KOPT-K1 (cell line): ENCODE data around the gene TPM1.
"Not testable (repeated sequence)": the region's sequence is repeated elsewhere in the genome, so short reads cannot be mapped to it uniquely, and the experiment has no call there.

Experiments used
- H3K27ac ChIP-seq: fragments of 200-600 bp; sonication (generic); 2 replicates; pipeline ENCODE4 v1.5.1; 2016; ENCODE audit warnings: antibody characterized with exemption, mild to moderate bottlenecking, low read depth, low read length; ENCODE audit not compliant: poor library complexity, severe bottlenecking
- H3K36me3 ChIP-seq: fragments of 200-600 bp; sonication (generic); 2 replicates; pipeline ENCODE4 v1.5.1; 2017; ENCODE audit warnings: antibody characterized with exemption, mild to moderate bottlenecking, low read length, moderate library complexity; ENCODE audit not compliant: insufficient read depth
- H3K9me3 ChIP-seq: fragments of 200-600 bp; sonication (generic); 2 replicates; pipeline ENCODE4 v1.5.1; 2017; ENCODE audit warnings: antibody characterized with exemption, low read length, mild to moderate bottlenecking; ENCODE audit not compliant: insufficient read depth, poor library complexity, severe bottlenecking

The TPM1 gene

GRCh38 chr15:63098901-63099300, 56.4 kb downstream of the TPM1 start:
- not testable (repeated sequence) for H3K27ac ChIP-seq, H3K9me3 ChIP-seq

DNA sequence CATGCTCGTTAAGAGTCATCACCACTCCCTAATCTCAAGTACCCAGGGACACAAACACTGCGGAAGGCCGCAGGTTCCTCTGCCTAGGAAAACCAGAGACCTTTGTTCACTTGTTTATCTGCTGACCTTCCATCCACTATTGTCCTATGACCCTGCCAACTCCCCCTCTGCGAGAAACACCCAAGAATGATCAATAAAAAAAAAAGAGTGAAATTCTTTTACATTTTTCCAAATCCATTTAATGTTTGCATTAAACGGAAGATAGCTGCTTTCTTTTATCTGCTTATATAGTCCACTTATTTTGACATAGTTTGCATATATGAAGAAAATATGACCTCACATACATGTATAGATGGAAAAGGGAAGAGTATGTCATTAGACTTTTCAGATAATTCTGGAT, 57.0 kb downstream of the TPM1 start:
- H3K36me3 ChIP-seq, H3K9me3 ChIP-seq, H3K27ac ChIP-seq: not testable (repeated sequence)

More at GRCh38 chr15:63098901-63099300, 56.4 kb downstream of the TPM1 start:
- H3K36me3 ChIP-seq, result not testable (repeated sequence)

- Histone ChIP-seq H3K36me3 (no peaks in the 10 kb centered on the region), H3K27ac (no peak overlapping the region), H3K9me3 (peaks cover 8% of the 10 kb centered on the region)
These were observed 60.9 kb downstream of the TPM1 start for GRCh38 chr15:63103416-63103815.

DNA sequence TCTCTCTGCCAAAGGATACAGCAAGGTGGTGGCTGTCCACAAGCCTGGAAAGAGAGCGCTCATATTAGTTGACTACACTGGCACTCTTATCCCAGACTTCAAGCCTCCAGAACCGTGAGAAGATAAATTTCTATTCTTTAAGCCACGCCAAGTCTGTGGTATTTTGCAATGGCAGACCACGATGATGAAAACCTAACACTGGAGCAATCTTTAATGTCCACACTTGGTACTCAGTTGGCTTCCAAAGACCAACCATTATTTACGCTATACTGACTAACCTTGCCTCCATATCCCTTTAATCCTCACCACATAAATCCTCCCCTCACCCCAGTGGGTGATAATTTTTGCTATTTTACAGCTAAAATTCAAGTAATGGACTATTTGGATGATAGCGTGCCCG, 62.2 kb downstream of the TPM1 start:
- Histone ChIP-seq H3K36me3 (no peaks in the 10 kb centered on the region), H3K27ac (no peak overlapping the region), H3K9me3 (peaks cover 8% of the 10 kb centered on the region)

DNA sequence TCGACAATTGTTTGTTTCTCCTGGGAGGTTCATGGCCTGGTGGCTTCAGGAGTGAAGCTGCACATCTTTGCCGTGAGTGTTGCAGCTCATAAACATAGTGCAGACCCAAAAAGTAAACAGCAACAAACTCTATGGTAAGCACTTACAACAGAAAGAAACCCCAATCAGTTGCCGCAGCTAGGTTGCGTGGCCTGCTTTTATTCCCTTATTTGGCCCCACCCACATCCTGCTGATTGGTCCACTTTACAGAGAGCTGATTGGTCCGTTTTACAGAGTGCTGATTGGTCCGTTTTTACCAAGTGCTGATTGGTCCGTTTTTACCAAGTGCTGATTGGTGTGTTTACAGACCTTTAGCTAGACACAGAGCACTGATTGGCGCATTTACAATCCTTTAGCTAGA, 62.8 kb downstream of the TPM1 start:
- not testable (repeated sequence) for H3K27ac ChIP-seq, H3K9me3 ChIP-seq, H3K36me3 ChIP-seq

DNA sequence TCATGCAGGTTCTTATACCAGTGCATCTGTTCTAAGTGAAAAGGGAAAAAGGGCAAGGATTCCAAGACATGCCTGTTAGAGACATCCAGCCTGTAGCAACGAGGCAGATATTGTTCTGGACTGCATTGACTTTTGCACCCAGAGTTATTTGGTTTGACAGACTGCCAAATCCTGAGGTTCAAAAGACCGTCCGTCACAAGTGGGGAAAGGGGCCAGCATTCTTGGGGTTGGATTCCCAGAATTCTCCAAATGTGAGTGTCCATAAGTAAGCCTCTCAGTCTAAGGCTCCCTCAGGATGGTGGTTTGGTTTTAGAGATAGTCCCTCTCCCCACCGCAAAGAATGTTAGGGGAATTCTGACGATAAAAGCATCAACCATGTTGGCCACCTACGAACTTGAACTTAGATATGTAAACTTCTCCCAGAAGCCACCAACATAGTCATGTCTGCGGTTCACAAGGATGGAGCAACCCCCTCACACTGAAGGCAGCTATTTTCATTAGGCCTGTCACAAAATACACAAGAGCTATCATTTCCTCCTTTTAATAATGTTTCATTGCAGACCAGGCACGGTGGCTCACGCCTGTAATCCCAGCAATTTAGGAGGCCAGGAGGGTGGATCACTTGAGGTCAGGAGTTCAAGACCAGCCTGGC, 65.5 kb downstream of the TPM1 start:
- H3K36me3 ChIP-seq, result no peaks in the 10 kb centered on the region
- peaks cover 8% of the 10 kb centered on the region for H3K9me3 ChIP-seq
- H3K27ac ChIP-seq, result no peak overlapping the region

DNA sequence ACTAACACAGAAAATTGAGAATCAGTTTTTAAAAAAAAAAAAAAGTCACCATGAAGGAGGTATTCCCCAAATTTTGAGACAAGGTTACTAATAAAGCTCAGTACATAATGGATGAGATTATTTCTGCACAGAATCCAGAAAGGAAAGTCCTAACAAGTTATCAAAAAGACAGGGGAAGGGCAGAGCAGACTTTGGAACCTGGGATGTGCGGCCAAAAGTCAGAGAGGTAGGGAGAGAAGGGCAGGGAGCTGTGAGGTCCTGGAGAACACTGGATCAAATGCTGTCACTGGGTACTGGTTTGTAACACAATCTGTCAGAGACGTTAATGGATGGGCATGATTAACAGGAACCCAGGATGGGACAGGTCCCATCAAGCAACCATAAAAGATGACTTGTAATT, 67.0 kb downstream of the TPM1 start:
- Histone ChIP-seq H3K9me3 (peaks cover 8% of the 10 kb centered on the region), H3K27ac (no peak overlapping the region), H3K36me3 (no peaks in the 10 kb centered on the region)

DNA sequence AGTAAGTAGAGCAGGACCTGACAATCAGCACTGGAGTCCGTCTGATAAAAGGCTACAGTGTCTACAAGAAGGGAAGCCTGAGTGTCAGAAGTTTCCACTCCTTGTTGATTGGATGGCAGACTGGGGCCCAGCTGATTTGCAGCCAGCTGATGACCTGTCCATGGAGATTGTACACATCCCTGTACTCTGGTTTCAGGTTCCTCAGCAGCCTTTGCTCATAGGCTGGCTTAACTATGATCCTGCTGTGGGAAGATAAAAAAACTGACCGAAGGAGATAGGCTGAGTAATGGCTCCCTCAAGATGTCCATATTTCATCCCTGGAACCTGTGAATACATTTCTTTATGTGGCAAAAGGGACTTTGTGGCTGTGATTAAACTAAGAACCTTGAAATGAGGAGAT, 67.4 kb downstream of the TPM1 start:
- H3K9me3 ChIP-seq, result peaks cover 8% of the 10 kb centered on the region
- H3K27ac ChIP-seq, result no peak overlapping the region

DNA sequence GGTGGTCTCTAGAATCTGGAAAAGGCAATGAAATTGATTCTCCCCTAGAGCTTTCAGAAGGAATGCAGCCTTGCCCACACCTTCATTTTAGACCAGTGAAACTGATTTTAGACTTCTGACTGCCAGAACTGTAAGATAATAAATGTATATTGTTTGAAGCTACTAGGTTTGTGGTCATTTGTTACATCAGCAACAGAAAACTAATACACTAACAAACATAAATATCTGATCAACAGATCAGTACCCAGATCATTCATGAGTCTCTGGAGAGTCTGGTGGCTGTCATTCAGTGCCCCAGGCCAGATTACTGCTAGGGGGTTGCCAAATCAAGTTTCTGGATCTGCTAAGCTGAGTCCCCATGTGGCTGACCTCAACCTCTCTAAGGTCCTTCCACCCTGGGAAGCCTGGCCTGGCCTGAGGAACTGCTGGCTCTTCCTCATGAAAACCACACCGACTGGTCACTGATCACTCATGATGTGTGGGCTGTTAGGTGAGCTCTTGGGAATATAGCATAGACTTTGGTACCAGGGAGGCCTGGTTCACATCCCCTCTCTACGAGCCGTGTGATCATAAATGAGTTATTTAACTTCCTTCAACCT, 68.0 kb downstream of the TPM1 start:
- Histone ChIP-seq H3K27ac (no peak overlapping the region), H3K36me3 (no peaks in the 10 kb centered on the region), H3K9me3 (peaks cover 8% of the 10 kb centered on the region)

More for the DNA sequence above, 67.4 kb downstream of the TPM1 start:
- H3K36me3 ChIP-seq, result no peaks in the 10 kb centered on the region

GRCh38 chr15:63111481-63111880, 68.9 kb downstream of the TPM1 start:
- no peaks in the 10 kb centered on the region for H3K9me3 ChIP-seq
- no peaks in the 10 kb centered on the region for H3K36me3 ChIP-seq
- no peak overlapping the region for H3K27ac ChIP-seq

- H3K9me3 ChIP-seq, result no peaks in the 10 kb centered on the region
These were observed 70.3 kb downstream of the TPM1 start for GRCh38 chr15:63112871-63113270.

GRCh38 chr15:63114465-63114864, 71.9 kb downstream of the TPM1 start:
- Histone ChIP-seq H3K9me3 (peaks cover 5% of the 10 kb centered on the region), H3K27ac (no peak overlapping the region)

More at GRCh38 chr15:63112871-63113270, 70.3 kb downstream of the TPM1 start:
- H3K36me3 ChIP-seq, result no peaks in the 10 kb centered on the region
- H3K27ac ChIP-seq, result no peak overlapping the region

More at GRCh38 chr15:63114465-63114864, 71.9 kb downstream of the TPM1 start:
- no peaks in the 10 kb centered on the region for H3K36me3 ChIP-seq
